GM18505 (cell line): Measurements from ENCODE around the gene MINDY4.

Experiments
- ATAC-seq: cut with Tn5 transposase; IDR thresholded peaks from one replicate; pipeline ENCODE4 v1.9.1; 2021; ENCODE audit not compliant: unreplicated experiment
- POLR2A ChIP-seq: IDR thresholded peaks from 4 replicates; pipeline ENCODE4 v1.6.1; 2011; ENCODE audit warnings: borderline replicate concordance; ENCODE audit not compliant: insufficient read depth, insufficient read length; ENCODE audit errors: extremely low read depth

MINDY4 gene

DNA sequence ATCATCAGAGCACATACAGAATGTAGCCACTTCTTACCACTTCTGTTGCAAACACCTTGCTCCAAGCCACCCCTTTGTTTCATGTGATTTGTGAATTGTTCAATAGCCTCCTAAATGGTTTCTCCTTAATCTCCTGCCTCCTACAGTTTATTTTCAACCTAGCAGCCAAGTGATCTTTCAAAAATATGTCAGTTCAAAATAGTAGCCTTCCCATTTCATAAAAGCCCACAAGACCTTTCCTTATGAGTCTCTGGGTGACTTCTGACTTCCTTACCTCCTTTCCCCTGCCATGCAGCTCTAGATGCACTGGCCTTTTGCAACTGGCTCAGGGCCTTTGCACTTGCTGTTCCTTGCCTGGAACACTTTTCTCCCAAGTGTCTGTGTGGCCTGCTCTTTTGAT lies 4.8 kb downstream of the MINDY4 start:
- TF ChIP-seq POLR2A, result no peak
- ATAC-seq, result no peak

DNA sequence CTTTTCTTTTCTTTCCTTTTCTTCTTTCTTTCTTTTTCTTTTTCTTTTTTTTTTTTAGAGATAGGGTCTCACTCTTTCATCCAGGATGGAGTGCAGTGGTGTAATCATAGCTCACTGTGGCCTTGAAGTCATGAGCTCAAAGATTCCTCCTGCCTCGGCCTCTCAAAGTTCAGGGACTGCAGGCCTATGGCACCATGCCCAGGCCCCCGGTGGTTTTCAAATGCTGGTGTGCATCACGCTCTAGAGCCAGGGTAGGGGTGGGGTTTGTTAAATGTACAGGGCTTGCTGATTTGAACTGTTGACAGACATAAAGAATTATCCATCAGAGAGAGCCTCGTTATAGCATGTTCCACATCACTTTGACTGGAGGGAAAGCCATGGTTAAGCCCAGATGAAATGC lies 5.8 kb downstream of the MINDY4 start:
- TF ChIP-seq POLR2A, result no peak
- ATAC-seq, result no peak

DNA sequence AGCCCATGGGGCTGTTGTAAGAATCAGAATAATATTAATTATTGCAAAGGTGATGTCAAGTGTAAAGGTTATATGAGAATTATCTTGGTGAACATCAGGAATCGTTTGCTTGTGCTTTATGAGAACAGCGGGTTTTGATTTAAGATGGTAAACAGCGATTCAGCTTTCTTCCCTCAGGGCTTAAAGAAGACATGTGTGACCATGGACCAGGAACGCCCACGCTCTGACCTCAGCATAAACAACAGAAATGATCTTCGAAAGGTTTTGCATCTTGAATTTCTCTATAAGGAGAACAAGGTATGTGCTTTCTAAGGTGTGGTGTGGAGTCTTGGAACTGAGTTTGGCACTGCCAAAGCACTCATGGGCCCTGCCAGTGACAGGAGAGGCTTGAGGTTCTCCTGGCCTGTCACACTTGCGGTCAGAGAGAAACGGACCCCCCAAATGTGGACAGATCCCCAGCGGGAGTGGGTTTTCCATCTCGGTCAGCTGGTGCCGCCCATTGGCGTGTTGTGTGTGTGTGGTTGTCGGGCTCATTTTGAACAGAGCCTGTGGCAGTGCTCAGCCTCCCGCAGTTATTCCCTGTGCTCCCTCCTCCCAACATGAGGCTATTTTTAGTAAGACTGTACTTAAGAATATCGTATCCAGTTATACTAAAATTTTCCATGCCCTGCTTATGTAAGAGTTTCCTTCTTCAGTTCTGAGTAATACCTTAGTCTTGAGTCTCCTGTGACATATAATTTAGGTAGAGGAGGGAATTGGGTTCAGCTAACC lies 7.2 kb downstream of the MINDY4 start:
- no peak for TF ChIP-seq POLR2A
- no peak for ATAC-seq

DNA sequence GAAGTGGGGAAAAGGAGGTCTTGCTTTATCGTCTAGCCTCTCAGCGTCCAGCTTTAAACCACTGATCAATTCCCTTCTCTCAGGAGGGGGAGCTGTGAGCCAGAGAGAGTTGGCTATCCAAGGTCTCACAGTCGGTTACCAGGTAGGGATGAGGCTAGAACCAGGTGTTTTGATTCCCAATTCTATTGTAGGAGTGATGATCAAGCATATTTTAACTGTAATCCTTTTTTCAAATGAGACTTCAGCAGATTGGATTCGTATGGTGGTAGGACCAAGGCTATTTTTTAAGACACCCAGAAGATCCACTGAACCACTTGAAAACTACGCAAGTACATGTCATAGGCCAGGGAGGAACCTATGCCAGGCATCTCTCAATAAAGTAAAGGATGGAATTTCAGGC lies 8.4 kb downstream of the MINDY4 start:
- ATAC-seq, result no peak
- no peak for TF ChIP-seq POLR2A

DNA sequence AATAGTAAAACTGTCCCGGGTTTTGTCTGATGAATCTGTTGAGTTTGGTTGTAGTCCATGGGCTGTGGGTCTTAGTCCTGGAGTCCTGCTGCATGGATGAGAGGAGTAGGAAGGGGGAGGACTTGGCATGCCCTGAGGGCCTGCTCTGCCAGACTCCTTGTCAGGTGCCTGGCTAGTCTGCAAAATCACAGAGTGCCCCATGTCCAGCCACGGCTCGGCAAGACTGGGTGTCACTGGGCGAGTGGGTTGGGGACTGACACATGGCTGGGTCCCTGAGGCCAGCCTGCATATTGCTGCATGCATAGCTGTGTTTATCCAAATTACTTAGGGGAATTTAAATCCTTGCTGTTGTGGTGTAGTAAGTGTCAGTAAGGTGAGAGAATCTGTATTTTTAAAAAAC lies 9.7 kb downstream of the MINDY4 start:
- no peak for TF ChIP-seq POLR2A
- ATAC-seq, result no peak

DNA sequence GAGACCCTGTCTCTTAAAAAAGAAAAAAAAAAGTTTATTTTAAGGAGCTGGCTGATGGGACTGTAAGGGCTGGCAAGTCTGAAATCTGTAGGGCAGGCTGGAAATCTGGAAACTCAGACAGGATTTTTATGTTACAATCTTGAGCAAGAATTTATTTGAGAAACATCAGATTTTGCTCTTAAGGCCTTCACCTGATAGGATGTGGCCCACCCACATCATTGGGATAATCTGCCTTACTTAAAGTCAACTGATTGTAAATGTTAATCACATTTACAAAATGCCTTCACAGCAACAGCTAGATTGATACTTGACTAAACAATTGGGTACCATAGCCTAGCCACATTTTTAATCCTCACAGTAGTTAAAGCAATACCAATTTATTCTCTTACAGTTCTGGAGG lies 11.5 kb downstream of the MINDY4 start:
- no peak for TF ChIP-seq POLR2A
- no peak for ATAC-seq

DNA sequence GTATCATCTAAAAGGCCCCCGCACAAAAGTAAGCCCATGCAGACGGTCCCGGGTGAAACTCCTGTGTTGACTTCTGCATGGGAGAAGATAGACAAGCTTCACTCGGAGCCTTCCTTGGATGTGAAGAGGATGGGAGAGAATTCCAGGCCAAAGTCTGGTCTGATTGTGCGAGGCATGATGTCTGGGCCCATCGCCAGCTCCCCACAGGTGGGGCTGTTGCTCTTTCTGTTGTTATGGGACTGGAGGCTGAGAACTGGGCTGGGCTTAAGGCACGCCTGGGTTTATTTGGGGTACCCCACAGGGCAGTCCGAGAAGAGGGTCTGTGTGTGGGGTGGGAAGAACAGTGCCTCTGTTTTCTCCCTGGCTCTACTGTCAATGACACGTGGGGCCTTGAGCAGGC lies 14.6 kb downstream of the MINDY4 start:
- no peak for ATAC-seq
- no peak for TF ChIP-seq POLR2A

DNA sequence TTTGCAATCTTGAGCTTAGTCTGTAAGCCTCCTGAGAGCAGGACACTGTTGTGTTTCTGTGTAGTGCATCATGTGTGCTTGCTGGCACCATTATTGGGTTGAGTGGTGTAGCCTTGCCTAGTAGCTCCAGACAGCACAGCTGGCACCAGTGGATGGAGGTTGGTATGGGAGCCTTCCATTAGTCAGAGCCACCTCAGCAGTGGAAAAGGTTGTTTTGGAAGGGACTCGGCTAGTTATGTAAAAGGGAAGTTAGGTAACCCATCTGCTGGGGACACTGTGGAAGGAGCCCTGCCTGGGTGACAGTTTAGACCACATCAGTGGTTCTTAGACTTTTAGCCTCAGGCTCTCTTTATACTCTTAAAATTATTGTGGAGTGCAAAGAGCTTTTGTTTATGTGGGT lies 16.3 kb downstream of the MINDY4 start:
- no peak for ATAC-seq
- TF ChIP-seq POLR2A, result no peak

DNA sequence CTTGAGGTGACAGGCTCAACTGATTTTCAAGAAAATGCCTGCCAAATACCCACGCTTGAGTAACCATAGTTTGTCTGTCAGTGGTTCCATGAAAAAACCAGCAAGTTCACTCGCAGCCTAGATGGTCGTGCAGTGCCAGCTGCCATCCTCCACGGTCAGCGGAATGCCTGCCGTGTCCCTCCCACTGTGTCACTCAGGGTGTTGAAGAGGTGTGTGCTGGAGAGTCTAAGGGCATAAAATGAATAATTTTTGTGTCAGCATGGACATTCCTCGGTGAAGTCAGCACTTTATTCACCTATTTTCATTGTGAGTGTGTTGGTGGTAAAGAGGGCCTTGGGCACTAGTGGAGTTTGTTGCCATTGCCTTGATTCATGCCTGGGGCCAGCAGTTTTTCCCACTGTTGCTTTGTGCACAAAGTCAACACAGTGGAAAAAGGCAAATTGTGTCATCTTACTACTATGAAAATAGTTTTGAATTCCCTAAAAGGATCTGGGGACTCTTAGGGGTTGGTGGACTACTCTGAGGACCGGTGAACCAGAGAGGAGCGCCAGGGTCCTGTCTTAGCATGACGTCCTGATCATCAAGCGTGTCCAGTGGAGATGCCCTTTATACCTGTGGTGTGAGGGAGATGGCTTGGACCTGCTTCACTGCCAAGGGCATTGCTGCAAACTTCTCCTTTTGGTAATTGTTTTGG lies 17.6 kb downstream of the MINDY4 start:
- ATAC-seq, result no peak
- no peak for TF ChIP-seq POLR2A

DNA sequence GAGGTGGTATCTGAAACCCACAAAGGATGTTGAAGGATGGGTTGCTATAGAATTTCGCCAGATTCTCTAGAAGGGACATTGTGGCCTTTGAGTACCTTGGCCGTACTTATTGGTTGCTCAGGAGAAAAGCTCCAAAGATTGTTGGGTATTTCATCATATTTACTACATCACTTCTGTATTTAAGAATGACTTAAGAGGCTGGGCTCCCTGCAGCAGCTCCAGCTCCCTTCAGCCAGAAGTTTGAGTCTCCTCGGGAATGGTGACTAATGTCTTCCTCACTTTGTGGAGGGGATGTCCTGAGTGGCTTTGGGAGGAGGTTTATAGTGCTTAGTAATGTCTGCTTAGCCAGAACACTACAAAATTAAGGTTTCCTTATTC lies 18.1 kb downstream of the MINDY4 start:
- no peak for ATAC-seq
- TF ChIP-seq POLR2A, result no peak

DNA sequence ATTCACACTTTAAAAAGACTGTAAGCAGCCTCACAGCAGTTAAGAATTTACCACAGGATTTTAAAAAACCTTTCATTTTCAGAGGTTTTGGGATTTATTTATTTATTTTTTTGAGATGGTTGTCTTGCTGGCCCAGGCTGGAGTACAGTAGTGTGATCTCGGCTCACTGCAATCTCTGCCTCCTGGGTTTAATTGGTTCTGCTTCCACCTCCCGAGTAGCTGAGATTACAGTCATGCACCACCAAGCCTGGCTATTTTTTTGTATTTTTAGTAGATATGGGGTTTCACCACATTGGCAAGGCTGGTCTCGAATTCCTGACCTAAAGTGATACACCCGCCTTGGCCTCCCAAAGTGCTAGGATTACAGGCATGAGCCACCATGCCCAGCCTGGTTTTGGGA lies 19.1 kb downstream of the MINDY4 start:
- no peak for ATAC-seq

DNA sequence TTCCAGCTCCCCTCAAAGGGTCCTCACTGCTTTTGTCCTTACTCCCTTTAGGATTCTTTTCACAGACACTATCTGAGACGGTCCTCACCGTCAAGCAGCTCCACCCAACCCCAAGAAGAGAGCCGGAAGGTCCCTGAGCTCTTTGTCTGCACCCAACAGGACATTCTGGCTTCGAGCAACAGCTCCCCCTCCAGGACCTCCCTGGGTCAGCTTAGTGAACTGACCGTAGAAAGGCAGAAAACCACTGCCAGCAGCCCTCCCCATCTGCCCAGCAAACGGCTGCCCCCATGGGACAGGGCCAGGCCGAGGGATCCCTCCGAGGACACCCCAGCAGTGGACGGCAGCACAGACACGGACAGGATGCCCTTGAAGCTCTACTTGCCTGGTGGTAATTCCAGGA lies 19.9 kb downstream of the MINDY4 start:
- ATAC-seq, result no peak
- TF ChIP-seq POLR2A, result no peak

More for the DNA sequence above, 19.1 kb downstream of the MINDY4 start:
- no peak for TF ChIP-seq POLR2A

DNA sequence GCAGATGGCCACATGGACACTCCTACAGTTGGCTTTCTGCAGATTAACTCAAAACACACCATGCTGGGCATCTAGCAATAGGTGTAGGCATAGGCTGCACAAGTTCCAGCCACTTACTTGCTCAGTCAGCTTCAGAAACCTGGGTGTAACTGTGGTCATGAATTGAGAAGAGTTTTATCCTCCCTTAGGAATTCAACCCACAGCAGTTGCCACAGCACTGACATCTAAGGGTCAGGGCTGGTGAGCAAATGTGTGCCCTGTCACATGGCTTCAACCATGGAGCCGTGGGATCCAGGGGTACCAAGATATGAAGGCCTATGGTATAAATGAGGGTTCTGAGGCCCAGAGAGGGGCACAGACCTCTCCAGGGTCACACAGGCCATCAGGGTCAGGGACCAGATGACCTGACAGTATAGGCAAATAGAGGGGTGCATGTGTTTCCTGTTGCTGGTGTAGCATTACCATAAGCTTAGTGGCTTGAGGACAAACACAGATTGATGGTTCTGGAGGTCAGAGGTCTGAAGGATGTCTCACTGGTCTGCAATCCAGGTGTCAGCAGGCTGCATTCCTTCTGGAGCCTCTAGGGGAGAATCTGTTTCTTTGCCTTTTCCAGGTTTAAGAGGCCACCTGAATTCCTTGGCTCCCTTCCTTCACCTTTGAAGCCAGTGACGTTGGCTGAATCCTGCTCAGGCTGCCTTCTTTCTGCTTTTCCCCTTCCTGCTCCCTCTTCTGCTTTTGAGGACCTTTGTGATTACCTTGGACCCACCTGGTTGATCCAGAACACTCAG lies 24.1 kb downstream of the MINDY4 start:
- TF ChIP-seq POLR2A, result no peak

More for the DNA sequence above, 24.1 kb downstream of the MINDY4 start:
- ATAC-seq, result no peak
